GM12878 (cell line): Measurements from ENCODE around the gene PRMT5. TPM values are rescaled to one million over a fixed set of nuclear protein-coding genes. Genes with fewer than 3 reads are reported as not detected.

Source experiments
- ATAC-seq: fragments of 200-7000 bp; cut with Tn5 transposase; 3 replicates; pipeline ENCODE4 v1.9.1; 2020; ENCODE audit warnings: mild to moderate bottlenecking, moderate library complexity
- BruUV-seq: library from RNA; stranded (reverse); fragments of 400-500 nt; replicated peaks from 2 replicates; lab custom pipeline; 2021; lab: Mats Ljungman, UMichigan
- CTCF ChIA-PET: fragments of 300-600 bp; sonication (Branson Sonifier 250); formaldehyde crosslinking; extraction: SDS; loops from one replicate; lab custom pipeline; 2021; ENCODE audit warnings: inconsistent platforms; lab: Yijun Ruan, JAX
- POLR2A ChIA-PET: fragments of 350-600 bp; formaldehyde crosslinking; extraction: SDS; loops from one replicate; lab custom pipeline; 2021; ENCODE audit warnings: inconsistent platforms; lab: Charles Lee
- RAD21 ChIA-PET: fragments of 300-600 bp; sonication (Branson Sonifier 250); formaldehyde crosslinking; loops from one replicate; lab custom pipeline; 2023; ENCODE audit warnings: antibody characterized with exemption; ENCODE audit not compliant: unreplicated experiment; lab: Charles Lee
- SMC1A ChIA-PET: fragments of 300-600 bp; sonication (Branson Sonifier 250); formaldehyde crosslinking; loops from one replicate; lab custom pipeline; 2023; ENCODE audit not compliant: unreplicated experiment, uncharacterized antibody; lab: Charles Lee
- DNase-seq: peaks from one replicate; pipeline ENCODE4 v3.0.0-alpha.2; 2011; ENCODE audit warnings: low read depth, low spot score
- FAIRE-seq: peaks from 3 replicates; lab custom pipeline; 2011; peaks lifted over from hg19 to GRCh38; lab: Jason Lieb, UNC
- H2AFZ ChIP-seq: 2 replicates; pipeline ENCODE4 v1.6.0; 2011; ENCODE audit warnings: low read depth, low read length, control low read depth; ENCODE audit not compliant: control insufficient read depth
- H3K27ac ChIP-seq: 2 replicates; pipeline ENCODE4 v1.5.1; 2011; ENCODE audit warnings: control low read depth; ENCODE audit not compliant: control insufficient read depth, insufficient read depth
- H3K27me3 ChIP-seq, 2 experiments: replicated peaks in 1 of 2; 2 replicates each; pipeline versions ENCODE4 v1.6.0 to v1.6.1; 2011; ENCODE audit warnings: low read length in 1 of 2; ENCODE audit not compliant: control insufficient read depth in 2 of 2, insufficient read depth in 2 of 2
- H3K36me3 ChIP-seq, 2 experiments: 2 replicates each; pipeline ENCODE4 v1.5.1; 2011; ENCODE audit warnings: low read length in 1 of 2; ENCODE audit not compliant: control insufficient read depth in 2 of 2, insufficient read depth in 2 of 2
- H3K4me1 ChIP-seq: 2 replicates; pipeline ENCODE4 v1.6.1; 2011; ENCODE audit warnings: mild to moderate bottlenecking, low read length, moderate library complexity, mixed read lengths; ENCODE audit not compliant: control insufficient read depth, insufficient read depth
- H3K4me2 ChIP-seq: 2 replicates; pipeline ENCODE4 v1.6.0; 2011; ENCODE audit warnings: control low read depth; ENCODE audit not compliant: control insufficient read depth, insufficient read depth
- H3K4me3 ChIP-seq: fragments of 200-600 bp; sonication (generic); 2 replicates; pipeline ENCODE4 v1.5.1; 2016
- H3K79me2 ChIP-seq: 2 replicates; pipeline ENCODE4 v1.6.0; 2011; ENCODE audit warnings: low read length; ENCODE audit not compliant: control insufficient read depth, insufficient read depth
- H3K9ac ChIP-seq: 2 replicates; pipeline ENCODE4 v1.8.0; 2011; ENCODE audit warnings: low read length, control low read depth, mixed read lengths; ENCODE audit not compliant: control insufficient read depth, insufficient read depth
- H3K9me3 ChIP-seq: replicated peaks from 3 replicates; pipeline ENCODE4 v1.5.1; 2011; ENCODE audit warnings: mild to moderate bottlenecking, low read length; ENCODE audit not compliant: control insufficient read depth, insufficient read depth
- H4K20me1 ChIP-seq: 2 replicates; pipeline ENCODE4 v1.6.0; 2011; ENCODE audit not compliant: control insufficient read depth, insufficient read depth
- CBFB ChIP-seq: IDR thresholded peaks from 2 replicates; pipeline ENCODE4 v1.6.1; 2016; ENCODE audit warnings: antibody characterized with exemption, low read depth
- HDAC6 ChIP-seq: fragments of 200-600 bp; sonication (generic); IDR thresholded peaks from one replicate; pipeline ENCODE4 v1.8.0; 2017; ENCODE audit warnings: antibody characterized with exemption; ENCODE audit not compliant: unreplicated experiment
- MTA3 ChIP-seq: IDR thresholded peaks from 2 replicates; pipeline ENCODE4 v1.6.1; 2012; ENCODE audit warnings: low read length, inconsistent platforms, borderline replicate concordance
- POLR2A ChIP-seq: IDR thresholded peaks from 2 replicates; pipeline ENCODE4 v1.6.1; 2011; ENCODE audit warnings: low read depth, mild to moderate bottlenecking, low read length
- ZBTB11 ChIP-seq: fragments of 450-650 bp; formaldehyde crosslinking; IDR thresholded peaks from 2 replicates; pipeline ENCODE4 v1.5.0; 2022; ENCODE audit warnings: mild to moderate bottlenecking, missing genetic modification characterization
- WGBS: methylation state at CpG from one replicate; pipeline ENCODE4 v1.1.6; 2016; ENCODE audit warnings: low lambda C conversion rate; ENCODE audit not compliant: insufficient replicate concordance, insufficient coverage; ENCODE audit errors: missing lambda C conversion rate; 5-methylcytosine and 5-hydroxymethylcytosine counted together
- in situ Hi-C: fragments of 300-500 bp; cut with MboI; formaldehyde crosslinking; loops from 9 replicates; pipeline ENCODE4 v1.14.3; 2018; ENCODE audit warnings: mixed read lengths
- intact Hi-C: fragments of 100-400 bp; cut with micrococcal nuclease; formaldehyde crosslinking; loops from one replicate; pipeline ENCODE4 v1.14.2; 2022; ENCODE audit not compliant: unreplicated experiment
- polyA plus RNA-seq, 11 experiments: library from polyadenylated mRNA; depleted of rRNA in 4 of 11; unstranded in 6 of 11; stranded (reverse) in 5 of 11; fragments of >200 nt; fragmentation: Nextera tagmentation in 4 of 11; fragmentation: Illumina TruSeq in 1 of 11; extraction: Ambion mirVana in 4 of 11; extraction: Trizol in 1 of 11; gene quantifications; 1 replicate in 1 of 11; 2 replicates in 10 of 11; pipeline versions ENCODE4 v1.2.1 to v1.2.3, GENCODE V29; 2011 to 2016; ENCODE audit warnings: inconsistent platforms in 2 of 11, missing spikeins in 2 of 11, low read depth in 1 of 11
- total RNA-seq, 4 experiments: library from RNA; depleted of rRNA in 3 of 4; stranded (reverse); fragments of >200 nt in 3 of 4; fragmentation: Illumina TruSeq in 1 of 4; extraction: Trizol in 1 of 4; gene quantifications; 2 replicates each; pipeline versions ENCODE4 v1.2.1 to v1.2.3, GENCODE V29; 2013 to 2021

Gene PRMT5
- total and polyA plus RNA-seq, 10 of the 15 experiments (the other 5 are each of a cell fraction or from before 2014, with no cell fraction given), result 54.3 to 221 (median 111) TPM

GRCh38 chr14:22897357-22897756, 31.8 kb downstream of the PRMT5 start:
- peaks cover 11 to 13% of the 10 kb centered on the region in 2 experiments for H3K36me3 ChIP-seq
- ChIA-PET POLR2A (interaction anchor here (0.6 kb wide), 2 partner anchors 184 to 326 kb away, joined by 4 read pairs; no protein-coding TSS in a partner anchor), CTCF (interaction anchor here (1.3 to 4.8 kb wide), 4 partner anchors 12 to 131 kb away, joined by 3 to 58 read pairs (median 11); partner anchors contain the start of genes LRP10 and OXA1L), SMC1A (interaction anchor here (1.5 to 2.6 kb wide), 3 partner anchors 9 to 18 kb away, joined by 4 to 9 read pairs (median 5); no protein-coding TSS in a partner anchor), RAD21 (interaction anchor here (0.9 to 3.4 kb wide), 3 partner anchors 18 to 74 kb away, joined by 3 to 11 read pairs (median 3); partner anchors contain the start of gene LRP10)
- intact Hi-C loops, result no loop called here
- TF ChIP-seq MTA3 (0 out of 2 replicates have a peak, but pooled peaks have one; percentile 28), HDAC6 (no peak), POLR2A (0 out of 2 replicates have a peak, but pooled peaks have one; percentile 27)
- H3K27me3 ChIP-seq, result no peaks in the 10 kb centered on the region
- no peaks in the 10 kb centered on the region for H3K9me3 ChIP-seq
- no peak overlapping the region for H2AFZ ChIP-seq
- in situ Hi-C loops, result loop anchor here (5.0 kb wide), 1 partner anchor 325 kb away; no protein-coding TSS in a partner anchor
- BruUV-seq, result no TSS peak
- FAIRE-seq (no peak), ATAC-seq (no peak), DNase-seq (no peak)
- H3K27ac ChIP-seq, result no peak overlapping the region
- 100% methylated on average over 1 of the region's 1 CpG for WGBS
- H4K20me1 ChIP-seq, result no peaks in the 10 kb centered on the region; the same call in 1 of the 2 replicates
- H3K4me2 ChIP-seq, result no peak overlapping the region
- no peaks in the 10 kb centered on the region for H3K79me2 ChIP-seq
- H3K4me3 ChIP-seq, result no peak overlapping the region
- no peak overlapping the region for H3K9ac ChIP-seq
- H3K4me1 ChIP-seq, result no peaks in the 10 kb centered on the region

GRCh38 chr14:22896760-22897159, 32.4 kb downstream of the PRMT5 start:
- Histone ChIP-seq H2AFZ (no peak overlapping the region), H4K20me1 (no peaks in the 10 kb centered on the region; the same call in 1 of the 2 replicates), H3K79me2 (no peaks in the 10 kb centered on the region), H3K9ac (no peak overlapping the region), H3K4me1 (no peaks in the 10 kb centered on the region), H3K4me3 (no peak overlapping the region), H3K4me2 (no peak overlapping the region), H3K27me3 (no peaks in the 10 kb centered on the region), H3K9me3 (no peaks in the 10 kb centered on the region), H3K36me3 (peaks cover 10 to 11% of the 10 kb centered on the region in 2 experiments), H3K27ac (no peak overlapping the region)
- FAIRE-seq, result no peak
- no peak for TF ChIP-seq CBFB
- TF ChIP-seq ZBTB11 (CRISPR knock-in tag), result no peak
- no peak for ATAC-seq
- in situ Hi-C loops (loop anchor here (5.0 kb wide), 1 partner anchor 324 kb away; no protein-coding TSS in a partner anchor), intact Hi-C loops (no loop called here)
- no peak for DNase-seq
- ChIA-PET RAD21 (interaction anchor here (0.9 to 3.4 kb wide), 4 partner anchors 14 to 74 kb away, joined by 3 to 11 read pairs (median 3); partner anchors contain the start of genes LRP10 and REM2), POLR2A (interaction anchor here (0.6 to 1.2 kb wide), 3 partner anchors 22 to 326 kb away, joined by 3 to 4 read pairs (median 4); no protein-coding TSS in a partner anchor), SMC1A (interaction anchor here (0.6 to 2.6 kb wide), 9 partner anchors 8 to 332 kb away, joined by 3 to 17 read pairs (median 4); partner anchors contain the start of gene MRPL52), CTCF (interaction anchor here (0.9 to 4.8 kb wide), 9 partner anchors 12 to 326 kb away, joined by 3 to 58 read pairs (median 5); partner anchors contain the start of genes LRP10, OXA1L and RBM23)
- no TSS peak for BruUV-seq
- WGBS, result 100% methylated on average over 3 of the region's 3 CpGs
